IMR-90 (cell line): ENCODE data around the gene ETFDH. TPM values are rescaled to one million over a fixed set of nuclear protein-coding genes. Genes with fewer than 3 reads are reported as not detected.

Experiments used
- ATAC-seq: fragments of 200-7000 bp; cut with Tn5 transposase; 2 replicates; pipeline ENCODE4 v1.9.1; 2020; ENCODE audit warnings: low read depth, mild to moderate bottlenecking, moderate library complexity
- BruUV-seq: library from RNA; stranded (reverse); fragments of 400-500 nt; replicated peaks from 2 replicates; lab custom pipeline; 2021; lab: Mats Ljungman, UMichigan
- CTCF ChIA-PET: fragments of 300-600 bp; formaldehyde crosslinking; extraction: SDS; loops from one replicate; lab custom pipeline; 2021; ENCODE audit warnings: antibody characterized with exemption; lab: Yijun Ruan, JAX
- POLR2A ChIA-PET: fragments of 300-600 bp; sonication (Branson Sonifier 250); formaldehyde crosslinking; loops from one replicate; lab custom pipeline; 2022; ENCODE audit warnings: antibody characterized with exemption; ENCODE audit not compliant: unreplicated experiment; lab: Charles Lee
- DNase-seq: peaks from one replicate; pipeline ENCODE4 v3.0.0; 2013
- H2AFZ ChIP-seq: replicated peaks from 2 replicates; pipeline ENCODE3; 2013; ENCODE audit warnings: low read length, mild to moderate bottlenecking; ENCODE audit not compliant: poor library complexity
- H2AK5ac ChIP-seq: 2 replicates; pipeline ENCODE4 v1.6.1; 2013; ENCODE audit warnings: low read depth, low read length, inconsistent platforms
- H2AK9ac ChIP-seq: replicated peaks from 2 replicates; pipeline ENCODE3; 2013; ENCODE audit warnings: mild to moderate bottlenecking, low read depth, low read length, moderate library complexity; ENCODE audit not compliant: poor library complexity
- H2BK120ac ChIP-seq: 2 replicates; pipeline ENCODE4 v1.6.1; 2013; ENCODE audit warnings: low read depth, low read length, inconsistent platforms
- H2BK15ac ChIP-seq: 3 replicates; pipeline ENCODE4 v1.6.1; 2013; ENCODE audit warnings: low read depth, low read length, inconsistent platforms
- H2BK20ac ChIP-seq: 2 replicates; pipeline ENCODE4 v1.6.1; 2013; ENCODE audit warnings: low read depth, mild to moderate bottlenecking, inconsistent platforms, low read length, moderate library complexity
- H2BK5ac ChIP-seq: 2 replicates; pipeline ENCODE4 v1.6.1; 2013; ENCODE audit warnings: mild to moderate bottlenecking, low read depth, low read length, inconsistent platforms; ENCODE audit not compliant: poor library complexity, severe bottlenecking
- H3K14ac ChIP-seq: replicated peaks from 2 replicates; pipeline ENCODE4 v1.6.1; 2013; ENCODE audit warnings: low read depth, low read length, inconsistent platforms
- H3K18ac ChIP-seq: 2 replicates; pipeline ENCODE4 v1.6.1; 2013; ENCODE audit warnings: low read depth, low read length, control low read depth
- H3K23ac ChIP-seq: 2 replicates; pipeline ENCODE4 v1.6.1; 2013; ENCODE audit warnings: low read depth, low read length, inconsistent platforms
- H3K27ac ChIP-seq: 2 replicates; pipeline ENCODE4 v1.5.1; 2013; ENCODE audit warnings: mild to moderate bottlenecking, control low read depth, low read length; ENCODE audit not compliant: insufficient read depth
- H3K27me3 ChIP-seq: 2 replicates; pipeline ENCODE4 v1.6.1; 2013; ENCODE audit warnings: low read length; ENCODE audit not compliant: control insufficient read depth, insufficient read depth
- H3K36me3 ChIP-seq: 2 replicates; pipeline ENCODE4 v1.6.1; 2013; ENCODE audit warnings: low read length, mixed read lengths; ENCODE audit not compliant: control insufficient read depth, insufficient read depth
- H3K4ac ChIP-seq: 2 replicates; pipeline ENCODE4 v1.6.1; 2013; ENCODE audit warnings: low read depth, low read length, inconsistent platforms
- H3K4me1 ChIP-seq: 2 replicates; pipeline ENCODE4 v1.6.1; 2013; ENCODE audit warnings: low read length, mixed read lengths; ENCODE audit not compliant: control insufficient read depth, insufficient read depth
- H3K4me2 ChIP-seq: 2 replicates; pipeline ENCODE4 v1.6.1; 2013; ENCODE audit warnings: low read depth, mild to moderate bottlenecking, control low read depth, low read length, moderate library complexity
- H3K4me3 ChIP-seq: 2 replicates; pipeline ENCODE4 v1.5.1; 2013; ENCODE audit warnings: low read depth, mild to moderate bottlenecking, control low read depth, low read length, moderate library complexity; ENCODE audit not compliant: insufficient read depth
- H3K56ac ChIP-seq: 2 replicates; pipeline ENCODE4 v1.6.1; 2013; ENCODE audit warnings: low read length, inconsistent platforms; ENCODE audit not compliant: insufficient read depth; ENCODE audit errors: extremely low read depth
- H3K79me1 ChIP-seq, 2 experiments: 2 replicates each; pipeline ENCODE4 v1.6.1; 2013; ENCODE audit warnings: low read length in 2 of 2, inconsistent platforms in 1 of 2, low read depth in 1 of 2
- H3K9ac ChIP-seq: 2 replicates; pipeline ENCODE4 v1.6.1; 2013; ENCODE audit warnings: low read depth, low read length, control low read depth
- H3K9me1 ChIP-seq: 2 replicates; pipeline ENCODE4 v1.6.1; 2013; ENCODE audit warnings: low read length, inconsistent platforms; ENCODE audit not compliant: insufficient read depth
- H3K9me3 ChIP-seq: 2 replicates; pipeline ENCODE4 v1.6.1; 2013; ENCODE audit warnings: low read length; ENCODE audit not compliant: control insufficient read depth, insufficient read depth
- H4K20me1 ChIP-seq: 2 replicates; pipeline ENCODE4 v1.6.1; 2013; ENCODE audit warnings: low read length, inconsistent platforms; ENCODE audit not compliant: insufficient read depth
- H4K5ac ChIP-seq: 2 replicates; pipeline ENCODE4 v1.6.1; 2013; ENCODE audit warnings: mild to moderate bottlenecking, low read depth, low read length, control low read depth
- H4K8ac ChIP-seq, 2 experiments: 2 replicates each; pipeline ENCODE4 v1.6.1; 2013; ENCODE audit warnings: low read depth in 2 of 2, low read length in 2 of 2, control low read depth in 1 of 2, inconsistent platforms in 1 of 2
- H4K91ac ChIP-seq: 2 replicates; pipeline ENCODE4 v1.6.1; 2013; ENCODE audit warnings: low read depth, low read length, inconsistent platforms; ENCODE audit not compliant: insufficient read depth
- BHLHE40 ChIP-seq: fragments of 150-350 bp; IDR thresholded peaks from 2 replicates; pipeline ENCODE4 v1.6.1; 2016; ENCODE audit warnings: mild to moderate bottlenecking, low read depth, low read length
- CHD1 ChIP-seq: IDR thresholded peaks from 2 replicates; pipeline ENCODE4 v1.6.1; 2012; ENCODE audit warnings: low read depth, low read length, improper control_type of control experiment
- ELK1 ChIP-seq: fragments of 150-350 bp; IDR thresholded peaks from 2 replicates; pipeline ENCODE4 v1.6.1; 2016; ENCODE audit warnings: low read depth, mild to moderate bottlenecking, low read length, moderate library complexity, borderline replicate concordance
- FOS ChIP-seq: fragments of 150-350 bp; IDR thresholded peaks from 2 replicates; pipeline ENCODE4 v1.6.1; 2016; ENCODE audit warnings: low read depth, low read length
- MAFK ChIP-seq: IDR thresholded peaks from 2 replicates; pipeline ENCODE4 v1.6.1; 2012; ENCODE audit warnings: low read depth, low read length, improper control_type of control experiment
- NFE2L2 ChIP-seq: fragments of 150-350 bp; IDR thresholded peaks from 2 replicates; pipeline ENCODE4 v1.6.1; 2016; ENCODE audit warnings: low read depth, mild to moderate bottlenecking, low read length
- RAD21 ChIP-seq: IDR thresholded peaks from 2 replicates; pipeline ENCODE4 v1.6.1; 2012; ENCODE audit warnings: low read length, improper control_type of control experiment
- RCOR1 ChIP-seq: IDR thresholded peaks from 2 replicates; pipeline ENCODE4 v1.6.1; 2012; ENCODE audit warnings: mild to moderate bottlenecking, low read length, improper control_type of control experiment; ENCODE audit not compliant: insufficient replicate concordance
- RFX5 ChIP-seq: IDR thresholded peaks from 2 replicates; pipeline ENCODE4 v1.8.0; 2012; ENCODE audit warnings: low read depth, mild to moderate bottlenecking, low read length, moderate library complexity
- USF2 ChIP-seq: fragments of 150-350 bp; IDR thresholded peaks from 2 replicates; pipeline ENCODE4 v1.6.1; 2017; ENCODE audit warnings: mild to moderate bottlenecking, antibody characterized with exemption, low read length, low read depth
- WGBS, 2 experiments: methylation state at CpG; one replicate each; pipeline versions ENCODE4 v1.1.5 to v1.1.7; 2013; ENCODE audit warnings: missing lambda C conversion rate in 2 of 2; ENCODE audit not compliant: insufficient read length in 1 of 2; ENCODE audit errors: extremely low coverage in 2 of 2; 5-methylcytosine and 5-hydroxymethylcytosine counted together
- dilution Hi-C: fragments of 300-500 bp; cut with HindIII; formaldehyde crosslinking; loops from one replicate; pipeline ENCODE4 v1.14.3; 2018; ENCODE audit warnings: low sequenced_read_pairs; ENCODE audit not compliant: unreplicated experiment
- in situ Hi-C: fragments of 300-500 bp; cut with MboI; formaldehyde crosslinking; loops from 3 replicates; pipeline ENCODE4 v1.14.3; 2019; ENCODE audit warnings: low sequenced_read_pairs, inconsistent platforms, mixed read lengths
- intact Hi-C: fragments of 100-400 bp; cut with micrococcal nuclease; formaldehyde crosslinking; loops from 2 replicates; pipeline ENCODE4 v1.10.0; 2022
- polyA plus RNA-seq, 3 experiments: library from polyadenylated mRNA; depleted of rRNA; stranded (reverse); fragments of >200 nt; gene quantifications; 2 replicates each; pipeline ENCODE4 v1.2.3, GENCODE V29; 2012; ENCODE audit warnings: low replicate concordance in 1 of 3
- total RNA-seq: library from RNA; depleted of rRNA; stranded (reverse); fragments of >200 nt; gene quantifications from 2 replicates; pipeline ENCODE4 v1.2.3, GENCODE V29; 2012

The ETFDH gene
- total and polyA plus RNA-seq, 2 of the 4 experiments (the other 2 are of a cell fraction): 14.0 to 19.1 TPM

GRCh38 chr4:158758703-158759102 is 86.6 kb downstream of the ETFDH start:
- H4K5ac ChIP-seq: no peak overlapping the region
- H3K14ac ChIP-seq: no peak overlapping the region
- no peak overlapping the region for H3K4me3 ChIP-seq
- H3K4me1 ChIP-seq: peaks cover 3% of the 10 kb centered on the region; the same call in 1 of the 2 replicates
- peaks cover 8% of the 10 kb centered on the region; the same call in 1 of the 2 replicates for H3K9me1 ChIP-seq
- H2AFZ ChIP-seq: no peak overlapping the region
- no peak overlapping the region for H3K9ac ChIP-seq
- H3K18ac ChIP-seq: no peak overlapping the region
- intact Hi-C loops: no loop called here
- ATAC-seq: no peak
- H2BK5ac ChIP-seq: no peak overlapping the region
- dilution Hi-C loops: no loop called here
- TF ChIP-seq RAD21 (no peak), RCOR1 (no peak), MAFK (no peak), ELK1 (no peak), RFX5 (no peak), USF2 (no peak), NFE2L2 (no peak), CHD1 (no peak), BHLHE40 (no peak), FOS (no peak)
- no peaks in the 10 kb centered on the region for H3K9me3 ChIP-seq
- H2BK120ac ChIP-seq: no peak overlapping the region
- in situ Hi-C loops: no loop called here
- no peaks in the 10 kb centered on the region for H4K20me1 ChIP-seq
- H3K79me1 ChIP-seq: no peaks in the 10 kb centered on the region
- H2AK5ac ChIP-seq: no peak overlapping the region
- no peak overlapping the region for H3K56ac ChIP-seq
- no peak for DNase-seq
- H3K4ac ChIP-seq: no peak overlapping the region
- WGBS, 2 experiments: 96% methylated on average over 3 of the region's 4 CpGs; no CpG with 5 or more reads in 1 of the 2 experiments
- H3K27me3 ChIP-seq: no peaks in the 10 kb centered on the region
- H3K4me2 ChIP-seq: no peak overlapping the region
- no peaks in the 10 kb centered on the region for H3K36me3 ChIP-seq
- H3K27ac ChIP-seq: no peak overlapping the region
- H2BK15ac ChIP-seq: no peak overlapping the region
- CTCF ChIA-PET: interaction anchor here (0.6 kb wide), 1 partner anchor 254 kb away, joined by 4 read pairs; no protein-coding TSS in a partner anchor
- no peak overlapping the region for H4K91ac ChIP-seq
- BruUV-seq: no TSS peak
- POLR2A ChIA-PET: no interaction called here
- H2AK9ac ChIP-seq: no peak overlapping the region
- no peak overlapping the region for H2BK20ac ChIP-seq
- H4K8ac ChIP-seq: no peak overlapping the region
- no peak overlapping the region for H3K23ac ChIP-seq
